ENCODE measurements around the gene SLC25A13. TPM values are rescaled to one million over a fixed set of nuclear protein-coding genes. Genes with fewer than 3 reads are reported as not detected.

Gene SLC25A13
- total RNA-seq, 1 experiment from 2014 or later = 71.7 TPM

DNA sequence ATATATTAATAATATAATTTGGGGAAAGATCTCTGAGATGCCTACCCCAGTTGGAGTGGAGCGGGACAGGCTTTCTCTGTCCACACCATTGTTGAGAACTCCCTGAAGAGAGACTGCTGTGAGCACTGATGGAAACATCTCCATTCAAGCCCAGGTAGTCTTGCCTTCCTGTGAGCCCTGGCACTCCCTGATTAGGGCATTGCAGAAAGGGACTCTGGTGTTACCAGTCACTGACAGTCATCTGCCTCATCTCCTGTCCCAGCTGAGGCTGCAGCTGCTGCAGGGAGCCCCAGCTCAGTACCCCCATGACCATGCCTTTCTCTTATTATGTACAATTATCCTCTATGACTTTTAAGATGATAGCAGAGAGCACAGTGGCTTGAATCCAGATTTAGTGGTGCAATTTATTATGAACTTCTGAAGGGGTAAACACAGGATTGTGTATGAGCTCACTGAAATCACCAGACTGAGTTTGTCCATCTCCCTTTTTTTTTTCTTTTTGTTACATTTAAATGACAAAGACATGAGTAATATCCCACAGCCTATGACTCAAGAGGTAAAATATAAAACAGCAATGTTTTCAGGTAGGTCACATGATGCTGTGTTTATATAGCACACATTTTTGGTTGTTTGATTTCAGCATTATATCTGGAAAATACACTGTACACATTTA lies 236.9 kb downstream of the SLC25A13 start:
- no peak overlapping the region for H3K9ac ChIP-seq (ENCODE audit: extremely low read depth, insufficient read length, low read length)
- no peak overlapping the region for H3K56ac ChIP-seq (ENCODE audit: insufficient read length, low read depth, low read length)
- H4K5ac ChIP-seq (ENCODE audit: insufficient read length, low read depth, low read length) = no peak overlapping the region
- no peaks in the 10 kb centered on the region for H3K23me2 ChIP-seq (ENCODE audit: insufficient read length, low read depth, low read length, poor library complexity, severe bottlenecking)
- H2AFZ ChIP-seq (ENCODE audit: low read length) = no peak overlapping the region
- H3K36me3 Mint-ChIP-seq (ENCODE audit: insufficient read depth in 1 of 3, low read depth in 3 of 3) = no peaks in the 10 kb centered on the region
- H2BK12ac ChIP-seq (ENCODE audit: insufficient read length, low read depth, low read length) = no peak overlapping the region
- no peak overlapping the region for H4K91ac ChIP-seq (ENCODE audit: insufficient read length, low read depth, low read length)
- no peak overlapping the region for H3K4ac ChIP-seq (ENCODE audit: low read depth, low read length)
- H3K27me3 Mint-ChIP-seq (ENCODE audit: low read depth) = peaks cover 2% of the 10 kb centered on the region; the same call in 1 of the 2 replicates
- no peak overlapping the region for H2BK120ac ChIP-seq (ENCODE audit: low read depth, low read length, poor library complexity, severe bottlenecking)
- no peak overlapping the region for H4K8ac ChIP-seq (replicated peaks; ENCODE audit: insufficient read length, low read depth, low read length)
- no peak overlapping the region for H3T11ph ChIP-seq (ENCODE audit: low read length)
- no peak overlapping the region for H3K27ac ChIP-seq (ENCODE audit: insufficient read length, low read depth, low read length)
- no peak overlapping the region for H3K4me3 Mint-ChIP-seq
- no peak overlapping the region for H3K27ac Mint-ChIP-seq
- no peaks in the 10 kb centered on the region for H3K9me3 ChIP-seq (ENCODE audit: control insufficient read depth, low read depth, low read length)
- no peak overlapping the region for H3K4me2 ChIP-seq (ENCODE audit: insufficient read depth, insufficient read length, low read length)
- no peak overlapping the region for H2BK20ac ChIP-seq (ENCODE audit: low read depth, low read length, poor library complexity, severe bottlenecking)
- H3K4me1 Mint-ChIP-seq = peaks cover 0 to 2% of the 10 kb centered on the region in 2 experiments; a peak in 1 of 4 replicates
- no peaks in the 10 kb centered on the region for H3K79me2 ChIP-seq (ENCODE audit: insufficient read depth, low read length)
- no peaks in the 10 kb centered on the region for H3K79me1 ChIP-seq (ENCODE audit: insufficient read depth, low read depth, low read length, poor library complexity, severe bottlenecking)
- H3K4me1 ChIP-seq (ENCODE audit: insufficient read depth, low read length) = no peaks in the 10 kb centered on the region
- no peak overlapping the region for H2BK15ac ChIP-seq (ENCODE audit: low read depth, low read length)
- no peak overlapping the region for H2BK5ac ChIP-seq (ENCODE audit: insufficient read length, low read length)
- H3K23ac ChIP-seq (ENCODE audit: insufficient read length, low read depth, low read length) = no peak overlapping the region
- H3K27me3 ChIP-seq (ENCODE audit: insufficient read depth, low read length) = no peaks in the 10 kb centered on the region
- H4K20me1 ChIP-seq (ENCODE audit: control insufficient read depth, insufficient read depth, insufficient read length) = no peaks in the 10 kb centered on the region
- no peak for DNase-seq
- H3K18ac ChIP-seq (ENCODE audit: insufficient read length, low read depth, low read length) = no peak overlapping the region
- H3K9me3 Mint-ChIP-seq = no peaks in the 10 kb centered on the region
- TF ChIP-seq CTCF (conservative IDR thresholded peaks at IDR 0.05) = no peak
- no peak overlapping the region for H3K14ac ChIP-seq (ENCODE audit: insufficient read depth, low read length)
- no peak overlapping the region for H2AK5ac ChIP-seq (ENCODE audit: insufficient read length, low read length)
- no CpG with 5 or more reads among the region's 1 CpG for WGBS (ENCODE audit: extremely low coverage, insufficient read length, low lambda C conversion rate)

All from H9 (cell line).